ACC112 (cell line): ENCODE data around the gene SERF2.
"Not testable (repeated sequence)": the region's sequence is repeated elsewhere in the genome, so short reads cannot be mapped to it uniquely, and the experiment has no call there.

Experiments used
- H2AFZ ChIP-seq: fragments of 200-600 bp; sonication (generic); one replicate; pipeline ENCODE4 v1.6.0; 2017; ENCODE audit warnings: antibody characterized with exemption, low read length; ENCODE audit not compliant: unreplicated experiment
- H3K27ac ChIP-seq: fragments of 200-600 bp; sonication (generic); 2 replicates; pipeline ENCODE4 v1.5.1; 2014; ENCODE audit warnings: low read depth, mild to moderate bottlenecking, antibody characterized with exemption, low read length, moderate library complexity
- H3K27me3 ChIP-seq: fragments of 200-600 bp; sonication (generic); 2 replicates; pipeline ENCODE4 v1.6.1; 2014; ENCODE audit warnings: mild to moderate bottlenecking, antibody characterized with exemption, low read length, moderate library complexity, mixed read lengths; ENCODE audit not compliant: insufficient read depth
- H3K36me3 ChIP-seq: fragments of 200-600 bp; sonication (generic); 2 replicates; pipeline ENCODE4 v1.6.1; 2016; ENCODE audit warnings: mild to moderate bottlenecking, antibody characterized with exemption, low read length, moderate library complexity, mixed read lengths; ENCODE audit not compliant: insufficient read depth
- H3K4me1 ChIP-seq: fragments of 200-600 bp; sonication (generic); one replicate; pipeline ENCODE4 v1.6.1; 2016; ENCODE audit warnings: low read length, mixed read lengths; ENCODE audit not compliant: insufficient read depth, unreplicated experiment, control insufficient read depth
- H3K4me3 ChIP-seq: fragments of 200-600 bp; sonication (generic); 2 replicates; pipeline ENCODE4 v1.5.1; 2014; ENCODE audit warnings: mild to moderate bottlenecking, low read depth, low read length
- H3K79me2 ChIP-seq: fragments of 200-600 bp; sonication (generic); one replicate; pipeline ENCODE4 v1.6.0; 2016; ENCODE audit warnings: low read length; ENCODE audit not compliant: control insufficient read depth, unreplicated experiment, insufficient read depth

SERF2 gene

DNA sequence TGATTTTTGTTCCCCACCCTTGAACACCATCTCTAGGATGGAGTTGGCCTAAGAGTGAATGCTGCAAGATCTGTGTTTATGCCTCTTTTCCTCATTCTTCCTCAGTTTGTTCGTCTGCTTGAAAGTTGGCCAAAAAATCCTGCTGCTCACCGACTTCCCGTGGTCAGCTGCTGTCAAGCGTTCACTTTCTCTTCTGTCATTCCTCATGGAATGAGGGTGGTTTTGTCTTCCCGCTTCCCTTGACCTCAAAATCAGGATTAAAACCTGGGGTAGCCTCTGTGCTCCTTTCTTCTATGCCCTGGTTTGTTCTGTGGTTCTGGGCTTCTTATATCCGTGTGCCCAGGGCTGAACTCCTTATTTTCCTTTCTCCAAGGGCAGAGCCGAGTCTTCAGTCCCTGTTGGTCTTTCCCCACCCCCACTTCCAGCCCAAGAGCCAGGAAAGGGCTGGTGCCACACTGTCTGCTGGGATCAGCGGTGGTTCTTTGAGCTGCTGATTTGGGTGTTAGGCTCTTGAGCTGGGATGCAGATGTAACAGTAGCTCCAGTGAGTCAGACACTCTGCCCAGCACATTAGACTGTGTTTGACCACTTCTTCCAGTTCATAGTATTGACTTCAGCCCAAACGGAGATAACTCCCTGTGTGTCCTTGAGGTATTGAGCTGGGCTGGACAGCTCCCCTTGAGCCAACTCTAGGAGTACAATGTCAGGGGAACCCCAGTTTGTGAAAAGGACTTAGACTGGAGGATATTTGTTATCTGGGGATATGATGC, 2.3 kb downstream of the SERF2 start:
- Histone ChIP-seq H3K79me2 (peaks cover 36% of the 10 kb centered on the region), H3K4me3 (peak overlapping the region; percentile 99), H3K36me3 (peaks cover 32% of the 10 kb centered on the region), H3K4me1 (peaks cover 32% of the 10 kb centered on the region), H2AFZ (no peak overlapping the region), H3K27ac (peak overlapping the region; percentile 32), H3K27me3 (no peaks in the 10 kb centered on the region)

- Histone ChIP-seq H3K79me2 (peaks cover 36% of the 10 kb centered on the region), H3K27me3 (no peaks in the 10 kb centered on the region), H3K36me3 (peaks cover 32% of the 10 kb centered on the region), H3K4me1 (peaks cover 32% of the 10 kb centered on the region), H3K27ac (peak overlapping the region; percentile 32; the same call in 1 of the 2 replicates), H2AFZ (no peak overlapping the region), H3K4me3 (peak overlapping the region; percentile 99)
Observed at GRCh38 chr15:43795197-43795596, 3.1 kb downstream of the SERF2 start.

GRCh38 chr15:43795997-43796396, 3.9 kb downstream of the SERF2 start:
- no peak overlapping the region for H3K27ac ChIP-seq
- peaks cover 32% of the 10 kb centered on the region for H3K36me3 ChIP-seq
- no peak overlapping the region for H3K4me3 ChIP-seq

DNA sequence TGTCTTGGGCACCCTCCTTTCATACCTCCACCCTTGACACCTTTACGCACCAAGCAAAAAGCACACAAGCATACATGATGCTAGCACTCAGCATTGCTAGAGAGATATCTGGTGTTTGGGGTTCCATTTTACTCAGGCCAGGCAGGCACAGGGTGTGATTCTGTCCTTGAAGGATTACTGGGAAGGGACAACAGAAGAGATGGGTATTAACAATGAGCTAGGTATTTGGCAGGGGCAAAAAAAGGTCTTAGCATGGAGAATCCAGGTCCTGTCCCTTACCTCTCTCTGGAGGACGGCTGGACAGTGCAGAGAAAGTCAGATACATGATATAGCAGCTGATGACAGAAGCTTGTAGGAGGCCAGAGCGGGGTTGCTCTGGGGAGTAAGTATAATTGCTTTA, 4.4 kb downstream of the SERF2 start:
- Histone ChIP-seq H3K4me3 (no peak overlapping the region), H3K4me1 (peaks cover 33% of the 10 kb centered on the region), H3K27ac (no peak overlapping the region), H3K79me2 (peaks cover 47% of the 10 kb centered on the region), H3K36me3 (peaks cover 34% of the 10 kb centered on the region), H3K27me3 (no peaks in the 10 kb centered on the region), H2AFZ (no peak overlapping the region)

More at GRCh38 chr15:43795997-43796396, 3.9 kb downstream of the SERF2 start:
- H2AFZ ChIP-seq, result no peak overlapping the region
- no peaks in the 10 kb centered on the region for H3K27me3 ChIP-seq
- peaks cover 41% of the 10 kb centered on the region for H3K79me2 ChIP-seq
- H3K4me1 ChIP-seq, result peaks cover 32% of the 10 kb centered on the region

DNA sequence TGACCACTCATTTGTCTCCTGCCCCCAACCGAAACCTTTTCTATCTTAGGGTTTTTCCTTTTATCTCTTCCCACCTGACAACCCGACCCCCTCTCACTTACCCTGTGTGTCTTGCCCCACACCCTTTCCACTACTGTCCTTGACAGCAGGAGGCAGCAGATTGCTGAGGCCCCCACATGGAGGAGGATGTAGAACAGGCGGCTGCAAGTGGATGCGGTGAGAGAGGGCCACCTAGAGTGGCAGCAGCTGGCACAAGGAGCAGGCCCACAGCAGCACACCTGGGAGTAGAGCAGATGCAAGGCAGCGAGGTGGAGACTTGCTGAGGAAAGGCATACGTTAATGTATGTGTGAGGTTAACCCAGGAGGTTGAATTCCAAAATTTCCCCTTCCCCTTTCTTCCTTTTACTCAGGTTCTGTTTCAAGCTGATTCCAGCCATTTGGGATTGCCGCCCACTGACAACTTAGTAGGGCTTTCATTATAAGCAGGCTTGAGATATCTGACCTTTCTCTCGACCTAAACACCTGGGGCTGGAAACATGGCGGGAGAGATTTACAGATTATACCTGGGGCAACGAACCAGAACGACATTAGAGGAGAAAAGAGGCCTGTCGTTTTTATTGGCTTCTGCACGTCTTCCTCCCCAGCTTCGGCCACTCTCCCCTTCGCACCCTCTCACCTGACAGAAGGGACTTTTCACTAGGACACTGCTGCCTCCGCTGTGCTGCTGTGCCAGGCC, 7.3 kb downstream of the SERF2 start:
- Histone ChIP-seq H3K79me2 (peaks cover 30% of the 10 kb centered on the region), H3K27ac (no peak overlapping the region), H3K4me3 (no peak overlapping the region), H2AFZ (no peak overlapping the region), H3K27me3 (no peaks in the 10 kb centered on the region), H3K36me3 (peaks cover 43% of the 10 kb centered on the region), H3K4me1 (peaks cover 23% of the 10 kb centered on the region)

DNA sequence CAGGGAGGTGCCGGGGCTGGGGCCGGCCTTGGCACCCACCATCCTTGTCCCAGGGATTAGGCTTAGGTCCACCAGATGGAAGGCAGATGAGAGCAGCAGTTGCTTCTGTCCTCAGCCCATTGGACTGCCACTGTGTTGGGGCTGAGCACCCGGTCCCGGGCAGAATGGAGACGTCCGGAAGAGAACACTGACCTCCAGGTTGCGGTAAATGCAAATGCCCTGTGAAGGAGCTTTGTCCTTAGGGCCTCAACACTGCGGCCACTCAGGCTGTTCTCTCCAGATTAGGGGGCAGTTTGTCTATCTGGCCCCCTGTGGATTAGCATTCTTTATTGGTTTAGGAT, 7.8 kb downstream of the SERF2 start, which contains the start of gene SERINC4:
Gene SERINC4, minus strand, starts transcription at position 276 of the 341 bp plus-strand sequence. Its CDS starts 234 bp downstream, at position 42.
- H2AFZ ChIP-seq, result peak within 1 kb of the TSS; percentile 35
- H3K4me3 ChIP-seq, result peak within 1 kb of the TSS; percentile 87
- peaks cover 24% of the 10 kb centered on the region for H3K79me2 ChIP-seq
- H3K36me3 ChIP-seq, result peaks cover 44% of the 10 kb centered on the region
- peak within 1 kb of the TSS; percentile 50 for H3K27ac ChIP-seq
- peaks cover 18% of the 10 kb centered on the region for H3K4me1 ChIP-seq
- no peaks in the 10 kb centered on the region for H3K27me3 ChIP-seq

DNA sequence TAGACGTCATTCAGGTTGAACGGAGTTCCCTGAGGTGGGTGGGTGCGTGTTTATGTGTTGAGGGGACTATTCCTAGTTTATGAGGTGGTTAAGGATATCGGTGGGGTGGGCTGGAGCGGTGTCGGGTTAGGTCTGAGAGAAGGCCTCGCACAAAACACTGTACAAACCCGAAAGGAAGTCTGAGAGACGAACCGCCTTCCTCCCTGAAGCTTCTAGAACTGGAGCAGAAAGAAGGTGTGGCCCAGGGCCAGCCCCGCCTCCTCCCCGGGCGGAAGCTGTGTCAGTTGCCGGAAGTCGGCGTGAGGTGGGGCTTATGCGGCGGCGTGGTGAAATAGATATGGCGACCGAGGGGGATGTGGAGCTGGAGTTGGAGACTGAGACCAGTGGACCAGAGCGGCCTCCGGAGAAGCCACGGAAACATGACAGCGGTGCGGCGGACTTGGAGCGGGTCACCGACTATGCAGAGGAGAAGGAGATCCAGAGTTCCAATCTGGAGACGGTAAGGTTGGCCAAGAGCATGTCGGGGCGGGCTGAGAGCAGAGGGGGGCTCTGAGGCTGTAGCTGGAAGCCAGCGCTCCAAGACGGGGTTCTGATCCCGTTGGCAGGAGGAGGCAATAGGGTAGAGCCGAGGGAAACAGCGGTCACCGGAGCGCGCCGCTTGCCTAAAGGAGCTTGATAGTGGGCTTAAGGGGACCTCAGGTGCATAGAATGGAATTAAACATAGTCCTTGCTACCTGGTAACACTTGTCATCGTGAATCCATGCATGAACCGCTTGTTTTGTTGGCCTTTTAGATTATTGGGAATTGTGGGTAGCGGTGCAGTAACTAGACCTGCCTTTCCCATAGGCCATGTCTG, 8.4 kb downstream of the SERF2 start, which contains the start of gene HYPK:
Gene HYPK, plus strand, starts transcription at position 314 of the 856 bp plus-strand sequence. Its CDS starts 24 bp downstream, at position 338.
- H3K79me2 ChIP-seq, result peaks cover 18% of the 10 kb centered on the region
- H2AFZ ChIP-seq, result peak within 1 kb of the TSS; percentile 35
- H3K4me1 ChIP-seq, result peaks cover 13% of the 10 kb centered on the region
- peaks cover 40% of the 10 kb centered on the region for H3K36me3 ChIP-seq
- no peaks in the 10 kb centered on the region for H3K27me3 ChIP-seq
- H3K27ac ChIP-seq, result peak within 1 kb of the TSS; percentile 50
- peak within 1 kb of the TSS; percentile 87 for H3K4me3 ChIP-seq

- H3K36me3 ChIP-seq, result peaks cover 34% of the 10 kb centered on the region
- not testable (repeated sequence) for H3K27ac ChIP-seq
Observed at GRCh38 chr15:43802676-43803075, 10.6 kb downstream of the SERF2 start.

GRCh38 chr15:43808435-43808950, 16.4 kb downstream of the SERF2 start:
- Histone ChIP-seq H3K4me1 (no peaks in the 10 kb centered on the region), H3K79me2 (no peaks in the 10 kb centered on the region), H3K4me3 (no peak overlapping the region), H3K27ac (no peak overlapping the region), H3K27me3 (no peaks in the 10 kb centered on the region), H2AFZ (no peak overlapping the region), H3K36me3 (peaks cover 62% of the 10 kb centered on the region)

More at GRCh38 chr15:43802676-43803075, 10.6 kb downstream of the SERF2 start:
- peaks cover 11% of the 10 kb centered on the region for H3K4me1 ChIP-seq
- H2AFZ ChIP-seq, H3K4me3 ChIP-seq, H3K27me3 ChIP-seq: not testable (repeated sequence)
- peaks cover 17% of the 10 kb centered on the region for H3K79me2 ChIP-seq
